GM12878 (cell line): ENCODE results near the gene PAK5. TPM values are rescaled to one million over a fixed set of nuclear protein-coding genes. Genes with fewer than 3 reads are reported as not detected.
"Not testable (repeated sequence)": the region's sequence is repeated elsewhere in the genome, so short reads cannot be mapped to it uniquely, and the experiment has no call there.

Experiments
- ATAC-seq: fragments of 200-7000 bp; cut with Tn5 transposase; 3 replicates; pipeline ENCODE4 v1.9.1; 2020; ENCODE audit warnings: mild to moderate bottlenecking, moderate library complexity
- BruUV-seq: library from RNA; stranded (reverse); fragments of 400-500 nt; replicated peaks from 2 replicates; lab custom pipeline; 2021; lab: Mats Ljungman, UMichigan
- CTCF ChIA-PET: fragments of 300-600 bp; sonication (Branson Sonifier 250); formaldehyde crosslinking; extraction: SDS; loops from one replicate; lab custom pipeline; 2021; ENCODE audit warnings: inconsistent platforms; lab: Yijun Ruan, JAX
- POLR2A ChIA-PET: fragments of 350-600 bp; formaldehyde crosslinking; extraction: SDS; loops from one replicate; lab custom pipeline; 2021; ENCODE audit warnings: inconsistent platforms; lab: Charles Lee
- RAD21 ChIA-PET: fragments of 300-600 bp; sonication (Branson Sonifier 250); formaldehyde crosslinking; loops from one replicate; lab custom pipeline; 2023; ENCODE audit warnings: antibody characterized with exemption; ENCODE audit not compliant: unreplicated experiment; lab: Charles Lee
- SMC1A ChIA-PET: fragments of 300-600 bp; sonication (Branson Sonifier 250); formaldehyde crosslinking; loops from one replicate; lab custom pipeline; 2023; ENCODE audit not compliant: unreplicated experiment, uncharacterized antibody; lab: Charles Lee
- DNase-seq: peaks from one replicate; pipeline ENCODE4 v3.0.0-alpha.2; 2011; ENCODE audit warnings: low read depth, low spot score
- FAIRE-seq: peaks from 3 replicates; lab custom pipeline; 2011; peaks lifted over from hg19 to GRCh38; lab: Jason Lieb, UNC
- H2AFZ ChIP-seq: 2 replicates; pipeline ENCODE4 v1.6.0; 2011; ENCODE audit warnings: low read depth, low read length, control low read depth; ENCODE audit not compliant: control insufficient read depth
- H3K27ac ChIP-seq: 2 replicates; pipeline ENCODE4 v1.5.1; 2011; ENCODE audit warnings: control low read depth; ENCODE audit not compliant: control insufficient read depth, insufficient read depth
- H3K27me3 ChIP-seq, 2 experiments: replicated peaks in 1 of 2; 2 replicates each; pipeline versions ENCODE4 v1.6.0 to v1.6.1; 2011; ENCODE audit warnings: low read length in 1 of 2; ENCODE audit not compliant: control insufficient read depth in 2 of 2, insufficient read depth in 2 of 2
- H3K36me3 ChIP-seq, 2 experiments: 2 replicates each; pipeline ENCODE4 v1.5.1; 2011; ENCODE audit warnings: low read length in 1 of 2; ENCODE audit not compliant: control insufficient read depth in 2 of 2, insufficient read depth in 2 of 2
- H3K4me1 ChIP-seq: 2 replicates; pipeline ENCODE4 v1.6.1; 2011; ENCODE audit warnings: mild to moderate bottlenecking, low read length, moderate library complexity, mixed read lengths; ENCODE audit not compliant: control insufficient read depth, insufficient read depth
- H3K4me2 ChIP-seq: 2 replicates; pipeline ENCODE4 v1.6.0; 2011; ENCODE audit warnings: control low read depth; ENCODE audit not compliant: control insufficient read depth, insufficient read depth
- H3K4me3 ChIP-seq: fragments of 200-600 bp; sonication (generic); 2 replicates; pipeline ENCODE4 v1.5.1; 2016
- H3K79me2 ChIP-seq: 2 replicates; pipeline ENCODE4 v1.6.0; 2011; ENCODE audit warnings: low read length; ENCODE audit not compliant: control insufficient read depth, insufficient read depth
- H3K9ac ChIP-seq: 2 replicates; pipeline ENCODE4 v1.8.0; 2011; ENCODE audit warnings: low read length, control low read depth, mixed read lengths; ENCODE audit not compliant: control insufficient read depth, insufficient read depth
- H3K9me3 ChIP-seq: replicated peaks from 3 replicates; pipeline ENCODE4 v1.5.1; 2011; ENCODE audit warnings: mild to moderate bottlenecking, low read length; ENCODE audit not compliant: control insufficient read depth, insufficient read depth
- H4K20me1 ChIP-seq: 2 replicates; pipeline ENCODE4 v1.6.0; 2011; ENCODE audit not compliant: control insufficient read depth, insufficient read depth
- BCL11A ChIP-seq: IDR thresholded peaks from 2 replicates; pipeline ENCODE4 v1.6.1; 2011; ENCODE audit warnings: low read depth, low read length
- POU2F2 ChIP-seq: IDR thresholded peaks from 3 replicates; pipeline ENCODE4 v1.6.1; 2011; ENCODE audit warnings: low read depth, mild to moderate bottlenecking, low read length, borderline replicate concordance
- SREBF2 ChIP-seq: IDR thresholded peaks from 2 replicates; pipeline ENCODE4 v1.6.1; 2012; ENCODE audit warnings: mild to moderate bottlenecking, low read length
- WGBS: methylation state at CpG from one replicate; pipeline ENCODE4 v1.1.6; 2016; ENCODE audit warnings: low lambda C conversion rate; ENCODE audit not compliant: insufficient replicate concordance, insufficient coverage; ENCODE audit errors: missing lambda C conversion rate; 5-methylcytosine and 5-hydroxymethylcytosine counted together
- in situ Hi-C: fragments of 300-500 bp; cut with MboI; formaldehyde crosslinking; loops from 9 replicates; pipeline ENCODE4 v1.14.3; 2018; ENCODE audit warnings: mixed read lengths
- intact Hi-C: fragments of 100-400 bp; cut with micrococcal nuclease; formaldehyde crosslinking; loops from one replicate; pipeline ENCODE4 v1.14.2; 2022; ENCODE audit not compliant: unreplicated experiment
- polyA plus RNA-seq, 11 experiments: library from polyadenylated mRNA; depleted of rRNA in 4 of 11; unstranded in 6 of 11; stranded (reverse) in 5 of 11; fragments of >200 nt; fragmentation: Nextera tagmentation in 4 of 11; fragmentation: Illumina TruSeq in 1 of 11; extraction: Ambion mirVana in 4 of 11; extraction: Trizol in 1 of 11; gene quantifications; 1 replicate in 1 of 11; 2 replicates in 10 of 11; pipeline versions ENCODE4 v1.2.1 to v1.2.3, GENCODE V29; 2011 to 2016; ENCODE audit warnings: inconsistent platforms in 2 of 11, missing spikeins in 2 of 11, low read depth in 1 of 11
- total RNA-seq, 4 experiments: library from RNA; depleted of rRNA in 3 of 4; stranded (reverse); fragments of >200 nt in 3 of 4; fragmentation: Illumina TruSeq in 1 of 4; extraction: Trizol in 1 of 4; gene quantifications; 2 replicates each; pipeline versions ENCODE4 v1.2.1 to v1.2.3, GENCODE V29; 2013 to 2021
- TF ChIP-seq, protein P1 (sequence below): fragments of 450-650 bp; IDR thresholded peaks from 2 replicates; pipeline ENCODE4 v1.6.1; 2017; ENCODE audit warnings: mild to moderate bottlenecking

Gene PAK5
- total and polyA plus RNA-seq, 10 of the 15 experiments (the other 5 are each of a cell fraction or from before 2014, with no cell fraction given), result not detected

DNA sequence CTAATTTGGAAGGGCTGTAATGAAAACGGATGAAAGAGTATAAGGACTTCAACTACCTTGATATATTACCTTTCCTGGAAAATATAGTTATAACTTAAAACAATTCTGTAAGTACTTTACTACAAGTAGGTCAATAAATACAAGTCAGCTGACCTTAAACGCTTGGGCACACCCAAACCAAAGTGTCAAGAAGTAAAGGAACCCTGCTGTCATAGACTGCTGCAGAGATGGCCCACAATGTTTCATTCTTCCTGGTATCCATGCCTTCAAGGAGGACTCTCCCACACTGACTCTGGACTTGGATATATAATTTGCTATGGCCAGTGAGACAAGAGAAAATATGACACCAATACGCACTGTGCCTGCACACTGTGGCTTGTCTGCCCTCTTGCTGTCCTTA lies 192.5 kb downstream of the PAK5 start (continued):
- TF ChIP-seq, protein P1, sequence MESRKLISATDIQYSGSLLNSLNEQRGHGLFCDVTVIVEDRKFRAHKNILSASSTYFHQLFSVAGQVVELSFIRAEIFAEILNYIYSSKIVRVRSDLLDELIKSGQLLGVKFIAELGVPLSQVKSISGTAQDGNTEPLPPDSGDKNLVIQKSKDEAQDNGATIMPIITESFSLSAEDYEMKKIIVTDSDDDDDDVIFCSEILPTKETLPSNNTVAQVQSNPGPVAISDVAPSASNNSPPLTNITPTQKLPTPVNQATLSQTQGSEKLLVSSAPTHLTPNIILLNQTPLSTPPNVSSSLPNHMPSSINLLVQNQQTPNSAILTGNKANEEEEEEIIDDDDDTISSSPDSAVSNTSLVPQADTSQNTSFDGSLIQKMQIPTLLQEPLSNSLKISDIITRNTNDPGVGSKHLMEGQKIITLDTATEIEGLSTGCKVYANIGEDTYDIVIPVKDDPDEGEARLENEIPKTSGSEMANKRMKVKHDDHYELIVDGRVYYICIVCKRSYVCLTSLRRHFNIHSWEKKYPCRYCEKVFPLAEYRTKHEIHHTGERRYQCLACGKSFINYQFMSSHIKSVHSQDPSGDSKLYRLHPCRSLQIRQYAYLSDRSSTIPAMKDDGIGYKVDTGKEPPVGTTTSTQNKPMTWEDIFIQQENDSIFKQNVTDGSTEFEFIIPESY, result no peak
- TF ChIP-seq, all 136 proteins: peak for 0

DNA sequence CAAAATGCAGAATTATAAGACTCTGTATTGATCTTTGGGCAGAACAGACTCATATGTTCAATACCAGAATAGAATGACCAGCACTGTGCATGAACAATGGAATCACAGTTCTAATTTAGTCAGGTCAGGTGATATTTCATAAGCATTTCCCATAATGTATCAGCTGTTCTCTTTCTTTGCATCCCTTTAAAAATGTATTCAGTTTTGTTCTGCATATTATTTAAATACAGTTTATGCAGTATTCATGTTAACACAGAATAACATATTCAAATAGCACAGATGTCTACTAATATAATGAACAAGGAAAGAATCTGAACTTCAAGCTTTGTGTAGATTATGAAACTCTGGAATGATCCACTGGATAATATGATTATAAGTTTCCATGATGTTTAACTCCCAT lies 196.0 kb downstream of the PAK5 start:
- no peaks in the 10 kb centered on the region for H3K9me3 ChIP-seq
- H3K4me2 ChIP-seq, result no peak overlapping the region
- ChIA-PET RAD21 (no interaction called here), SMC1A (no interaction called here), CTCF (no interaction called here), POLR2A (no interaction called here)
- no peaks in the 10 kb centered on the region for H3K4me1 ChIP-seq
- in situ Hi-C loops, result no loop called here
- H4K20me1 ChIP-seq, result no peaks in the 10 kb centered on the region
- no peak overlapping the region for H3K27ac ChIP-seq
- H3K79me2 ChIP-seq, result no peaks in the 10 kb centered on the region
- no peak overlapping the region for H3K4me3 ChIP-seq
- no peak overlapping the region for H2AFZ ChIP-seq
- H3K27me3 ChIP-seq, result no peaks in the 10 kb centered on the region
- ATAC-seq (no peak), FAIRE-seq (no peak), DNase-seq (no peak)
- no TSS peak for BruUV-seq
- intact Hi-C loops, result no loop called here
- TF ChIP-seq SREBF2, result no peak
- no peak for TF ChIP-seq POU2F2
- TF ChIP-seq BCL11A, result no peak
- H3K36me3 ChIP-seq, result no peaks in the 10 kb centered on the region
- H3K9ac ChIP-seq, result no peak overlapping the region

- BruUV-seq, H3K27me3 ChIP-seq, CTCF ChIA-PET, H3K27ac ChIP-seq, in situ Hi-C loops, ATAC-seq, H3K4me2 ChIP-seq, H3K79me2 ChIP-seq, FAIRE-seq, H3K4me1 ChIP-seq, RAD21 ChIA-PET, H3K9me3 ChIP-seq, DNase-seq, H3K4me3 ChIP-seq, SMC1A ChIA-PET, H2AFZ ChIP-seq, H4K20me1 ChIP-seq, intact Hi-C loops, H3K36me3 ChIP-seq, POLR2A ChIA-PET, H3K9ac ChIP-seq: not testable (repeated sequence)
- 65% methylated on average over 18 of the region's 26 CpGs for WGBS
These were observed 197.3 kb downstream of the PAK5 start for GRCh38 chr20:9641499-9642000.
